ENCODE measurements around the gene PAX6.

PAX6 gene

DNA sequence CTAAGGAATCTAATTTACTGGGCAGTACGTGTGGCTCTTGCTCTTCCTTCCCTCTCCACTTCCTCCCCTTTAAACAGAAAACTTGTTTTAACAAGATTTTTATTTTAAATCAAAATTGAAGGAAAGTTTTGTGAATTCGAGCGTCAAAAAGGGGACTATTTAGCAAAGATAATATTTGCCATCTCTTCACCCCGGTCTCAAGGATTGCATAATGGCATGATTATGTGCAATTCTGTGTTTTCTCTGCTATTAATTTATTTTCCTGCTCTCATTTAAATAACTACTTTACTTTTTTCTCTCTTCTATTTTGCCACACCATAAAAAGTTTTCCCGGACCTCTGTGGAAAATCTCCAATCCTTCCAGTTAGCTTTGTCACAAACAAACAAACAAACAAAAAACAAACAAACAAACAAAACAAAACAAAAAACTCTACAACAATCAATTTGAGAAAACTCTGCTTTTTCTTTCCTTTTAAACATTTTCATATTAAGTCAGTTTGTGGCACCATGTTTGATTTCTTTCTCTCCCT, 10.2 kb upstream of the PAX6 start:
- Histone ChIP-seq H3K4me3 (ENCODE audit: low read depth, low read length) (no peak overlapping the region), H3K36me3 (replicated peaks) (no peaks in the 10 kb centered on the region), H3K27me3 (replicated peaks) (peaks cover 99% of the 10 kb centered on the region), H3K27ac (no peak overlapping the region)
- in situ Hi-C loops (cut with HindIII; ENCODE audit: low pct_ligation_motif_present, low sequenced_read_pairs): loop anchor here (10.0 kb wide), 1 partner anchor 614 kb away; the partner anchor contains the start of gene WT1
- TF ChIP-seq, protein P1, sequence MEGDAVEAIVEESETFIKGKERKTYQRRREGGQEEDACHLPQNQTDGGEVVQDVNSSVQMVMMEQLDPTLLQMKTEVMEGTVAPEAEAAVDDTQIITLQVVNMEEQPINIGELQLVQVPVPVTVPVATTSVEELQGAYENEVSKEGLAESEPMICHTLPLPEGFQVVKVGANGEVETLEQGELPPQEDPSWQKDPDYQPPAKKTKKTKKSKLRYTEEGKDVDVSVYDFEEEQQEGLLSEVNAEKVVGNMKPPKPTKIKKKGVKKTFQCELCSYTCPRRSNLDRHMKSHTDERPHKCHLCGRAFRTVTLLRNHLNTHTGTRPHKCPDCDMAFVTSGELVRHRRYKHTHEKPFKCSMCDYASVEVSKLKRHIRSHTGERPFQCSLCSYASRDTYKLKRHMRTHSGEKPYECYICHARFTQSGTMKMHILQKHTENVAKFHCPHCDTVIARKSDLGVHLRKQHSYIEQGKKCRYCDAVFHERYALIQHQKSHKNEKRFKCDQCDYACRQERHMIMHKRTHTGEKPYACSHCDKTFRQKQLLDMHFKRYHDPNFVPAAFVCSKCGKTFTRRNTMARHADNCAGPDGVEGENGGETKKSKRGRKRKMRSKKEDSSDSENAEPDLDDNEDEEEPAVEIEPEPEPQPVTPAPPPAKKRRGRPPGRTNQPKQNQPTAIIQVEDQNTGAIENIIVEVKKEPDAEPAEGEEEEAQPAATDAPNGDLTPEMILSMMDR (IDR thresholded peaks at IDR 0.05; ENCODE audit: low read depth, low read length, missing control alignments): no peak
- no peak for DNase-seq

DNA sequence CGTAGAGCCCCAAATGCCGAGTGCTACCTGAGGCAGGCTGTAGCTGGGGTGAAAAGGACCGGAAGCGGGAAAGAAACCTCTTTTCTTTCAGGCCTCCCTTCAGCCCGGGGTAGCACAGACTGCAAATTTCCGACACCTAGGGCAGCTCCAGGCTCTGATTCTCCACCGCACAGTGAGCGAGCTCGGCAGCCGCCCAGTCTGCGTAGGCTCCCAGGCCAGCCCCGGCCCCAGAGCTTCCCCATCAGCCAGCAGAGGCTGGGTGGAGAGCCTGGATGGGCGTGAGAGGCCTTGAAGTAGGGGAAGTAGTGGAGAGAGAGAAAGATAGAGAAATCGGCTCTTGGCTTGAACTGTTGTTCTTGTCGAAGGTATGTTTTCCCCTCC, 9.3 kb upstream of the PAX6 start:
- no peaks in the 10 kb centered on the region for H3K36me3 ChIP-seq (replicated peaks)
- peaks cover 98% of the 10 kb centered on the region for H3K27me3 ChIP-seq (replicated peaks)
- H3K4me3 ChIP-seq (ENCODE audit: low read depth, low read length): no peak overlapping the region
- DNase-seq: no peak
- TF ChIP-seq, protein P1 (IDR thresholded peaks at IDR 0.05; ENCODE audit: low read depth, low read length, missing control alignments): no peak
- H3K27ac ChIP-seq: no peak overlapping the region
- in situ Hi-C loops (cut with HindIII; ENCODE audit: low pct_ligation_motif_present, low sequenced_read_pairs): loop anchor here (10.0 kb wide), 1 partner anchor 614 kb away; the partner anchor contains the start of gene WT1

DNA sequence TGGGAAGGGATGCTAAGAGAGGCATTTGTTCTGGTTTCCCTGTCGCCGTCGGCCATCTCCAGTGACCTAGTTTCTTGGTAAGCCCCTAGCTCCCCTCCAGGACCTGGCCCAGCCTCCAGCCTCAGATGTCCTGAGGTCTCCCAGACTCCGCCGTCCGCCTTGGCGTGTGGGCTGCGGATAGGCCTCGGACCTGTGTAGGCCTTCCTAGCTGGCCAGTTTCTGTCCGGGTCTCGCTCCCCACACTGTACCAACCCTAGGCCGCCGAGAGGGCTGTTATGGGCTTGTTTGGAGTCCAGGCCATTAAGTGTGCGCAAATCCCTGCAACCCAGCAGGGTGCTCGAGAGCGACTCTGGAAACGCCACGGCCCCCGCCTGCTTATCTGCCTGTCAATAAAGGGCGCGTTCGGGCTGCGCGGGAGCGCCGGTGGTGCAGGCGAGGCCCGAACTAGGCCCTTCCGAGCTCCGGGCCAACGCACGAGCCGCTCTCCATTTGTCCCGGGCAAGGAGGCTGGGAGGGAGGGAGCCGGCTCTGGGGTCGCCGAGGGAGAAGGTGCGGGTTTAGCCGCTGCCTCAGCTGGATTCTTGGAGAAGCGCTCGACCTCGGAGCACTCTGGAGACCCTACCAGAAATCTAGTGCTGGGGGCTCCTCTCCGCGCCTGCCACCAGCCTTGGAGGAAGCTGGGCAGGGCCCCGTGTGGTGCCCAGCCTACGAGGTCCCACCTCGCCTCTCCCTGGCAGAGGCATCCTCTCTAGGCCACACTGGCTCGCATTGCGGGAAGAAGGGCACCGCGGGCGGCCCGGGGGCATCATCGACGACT, 8.7 kb upstream of the PAX6 start:
- peaks cover 98% of the 10 kb centered on the region for H3K27me3 ChIP-seq (replicated peaks)

DNA sequence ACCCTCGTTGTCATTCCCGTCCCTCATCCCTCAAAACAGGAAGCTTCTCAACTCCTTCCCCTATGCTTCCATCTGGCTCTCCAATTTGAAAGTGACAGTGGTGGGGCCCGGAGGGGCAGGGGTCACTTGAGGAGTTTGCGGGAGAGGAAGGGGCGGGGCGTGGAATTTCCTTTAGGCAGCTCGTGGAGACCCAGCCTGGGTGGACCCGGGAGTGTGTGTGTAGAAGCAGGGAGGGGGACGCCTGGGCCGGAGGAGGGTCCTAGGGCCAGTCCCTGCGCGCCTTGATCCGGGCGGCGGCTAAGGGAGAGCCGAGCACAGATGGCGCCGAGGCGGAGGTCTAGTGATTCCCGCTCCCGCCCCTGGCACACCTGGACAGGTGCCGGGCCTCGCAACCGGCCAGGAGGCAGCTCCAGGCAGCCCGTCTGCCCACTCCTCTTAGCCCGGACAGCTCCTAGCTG, 7.8 kb upstream of the PAX6 start:
- Histone ChIP-seq H3K27me3 (replicated peaks) (peaks cover 98% of the 10 kb centered on the region), H3K27ac (no peak overlapping the region), H3K36me3 (replicated peaks) (no peaks in the 10 kb centered on the region), H3K4me3 (ENCODE audit: low read depth, low read length) (no peak overlapping the region)
- DNase-seq: no peak
- in situ Hi-C loops (cut with HindIII; ENCODE audit: low pct_ligation_motif_present, low sequenced_read_pairs): no loop called here
- TF ChIP-seq, protein P1 (IDR thresholded peaks at IDR 0.05; ENCODE audit: low read depth, low read length, missing control alignments): no peak

More for the DNA sequence above, 8.7 kb upstream of the PAX6 start:
- DNase-seq: no peak
- Histone ChIP-seq H3K27ac (no peak overlapping the region), H3K4me3 (ENCODE audit: low read depth, low read length) (no peak overlapping the region), H3K36me3 (replicated peaks) (no peaks in the 10 kb centered on the region)
- TF ChIP-seq, protein P1 (IDR thresholded peaks at IDR 0.05; ENCODE audit: low read depth, low read length, missing control alignments): no peak
- in situ Hi-C loops (cut with HindIII; ENCODE audit: low pct_ligation_motif_present, low sequenced_read_pairs): loop anchor here (10.0 kb wide), 1 partner anchor 615 kb away; the partner anchor contains the start of gene WT1

DNA sequence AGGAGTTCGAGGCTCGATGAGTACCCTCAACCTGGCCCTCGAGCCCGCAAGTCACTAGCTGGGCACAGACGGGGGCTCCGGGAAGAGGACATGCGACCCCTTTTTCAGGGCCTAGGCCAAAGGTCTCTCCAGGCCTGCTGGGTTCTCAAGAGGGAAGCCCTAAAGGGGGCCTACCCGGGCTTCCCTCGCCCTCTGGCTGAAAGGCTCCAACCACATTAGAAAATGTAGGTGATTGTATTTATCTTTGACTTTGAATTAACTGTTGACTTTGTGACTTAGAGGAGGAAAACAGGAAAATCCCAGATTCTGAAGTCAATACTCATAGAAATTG, 7.3 kb upstream of the PAX6 start:
- H3K27ac ChIP-seq: no peak overlapping the region
- peaks cover 98% of the 10 kb centered on the region for H3K27me3 ChIP-seq (replicated peaks)
- in situ Hi-C loops (cut with HindIII; ENCODE audit: low pct_ligation_motif_present, low sequenced_read_pairs): no loop called here
- TF ChIP-seq, protein P1 (IDR thresholded peaks at IDR 0.05; ENCODE audit: low read depth, low read length, missing control alignments): no peak
- H3K36me3 ChIP-seq (replicated peaks): no peaks in the 10 kb centered on the region
- no peak for DNase-seq
- no peak overlapping the region for H3K4me3 ChIP-seq (ENCODE audit: low read depth, low read length)

Data from brain microvascular endothelial cell (primary cell).